Neuronal stem cell (in vitro differentiated cells): ENCODE results near the gene CCL11.

Experiments
- DNase-seq: peaks from one replicate; pipeline ENCODE4 v3.0.0-alpha.2; 2013; ENCODE audit warnings: low spot score
- H2AFZ ChIP-seq: one replicate; pipeline ENCODE4 v1.6.1; 2013; ENCODE audit warnings: mild to moderate bottlenecking, low read length, inconsistent platforms
- H2AK5ac ChIP-seq: 2 replicates; pipeline ENCODE4 v1.6.1; 2013; ENCODE audit warnings: low read depth, mild to moderate bottlenecking, inconsistent platforms, low read length, moderate library complexity, mixed read lengths
- H2BK120ac ChIP-seq: 2 replicates; pipeline ENCODE4 v1.6.1; 2013; ENCODE audit warnings: low read depth, mild to moderate bottlenecking, inconsistent platforms, low read length, moderate library complexity, mixed read lengths
- H2BK12ac ChIP-seq: one replicate; pipeline ENCODE4 v1.6.1; 2013; ENCODE audit warnings: low read length, inconsistent platforms
- H2BK15ac ChIP-seq: 2 replicates; pipeline ENCODE4 v1.6.1; 2013; ENCODE audit warnings: mild to moderate bottlenecking, low read length, inconsistent platforms, mixed read lengths
- H2BK5ac ChIP-seq: one replicate; pipeline ENCODE4 v1.6.1; 2013; ENCODE audit warnings: inconsistent platforms, mild to moderate bottlenecking, low read length, moderate library complexity
- H3K14ac ChIP-seq: one replicate; pipeline ENCODE4 v1.6.1; 2013; ENCODE audit warnings: low read length, inconsistent platforms
- H3K18ac ChIP-seq: 2 replicates; pipeline ENCODE4 v1.6.1; 2013; ENCODE audit warnings: low read length, inconsistent platforms
- H3K23ac ChIP-seq: 2 replicates; pipeline ENCODE4 v1.6.1; 2013; ENCODE audit warnings: low read depth, mild to moderate bottlenecking, mixed read lengths, low read length, inconsistent platforms; ENCODE audit not compliant: poor library complexity
- H3K27ac ChIP-seq: replicated peaks from 3 replicates; pipeline ENCODE4 v1.5.1; 2013; ENCODE audit warnings: low read length, inconsistent platforms
- H3K27me3 ChIP-seq, 3 experiments: 2 replicates each; pipeline ENCODE4 v1.6.1; 2013; ENCODE audit warnings: low read length in 3 of 3, mild to moderate bottlenecking in 2 of 3, inconsistent platforms in 1 of 3, low read depth in 1 of 3, mixed read lengths in 1 of 3, moderate library complexity in 1 of 3; ENCODE audit not compliant: control insufficient read depth in 3 of 3, insufficient read depth in 3 of 3
- H3K36me3 ChIP-seq, 2 donors: replicated peaks in 1 of 2; 2 replicates each; pipeline ENCODE4 v1.6.1; 2013; ENCODE audit warnings: low read length in 2 of 2; ENCODE audit not compliant: control insufficient read depth in 2 of 2, insufficient read depth in 2 of 2
- H3K4ac ChIP-seq: 2 replicates; pipeline ENCODE4 v1.6.1; 2013; ENCODE audit warnings: inconsistent platforms, mild to moderate bottlenecking, low read length, moderate library complexity
- H3K4me1 ChIP-seq, 2 donors: 1 replicate in 1 of 2; 2 replicates in 1 of 2; pipeline ENCODE4 v1.6.1; 2013; ENCODE audit warnings: low read length in 2 of 2, low read depth in 1 of 2; ENCODE audit not compliant: control insufficient read depth in 2 of 2, insufficient read depth in 1 of 2
- H3K4me2 ChIP-seq: one replicate; pipeline ENCODE4 v1.6.1; 2013; ENCODE audit warnings: mild to moderate bottlenecking, low read length, inconsistent platforms; ENCODE audit not compliant: insufficient read depth, poor library complexity, severe bottlenecking
- H3K4me3 ChIP-seq, 2 donors: 2 replicates each; pipeline ENCODE4 v1.5.1; 2013; ENCODE audit warnings: low read length in 2 of 2, mild to moderate bottlenecking in 2 of 2, inconsistent platforms in 1 of 2, moderate library complexity in 1 of 2
- H3K79me1 ChIP-seq: one replicate; pipeline ENCODE4 v1.6.1; 2013; ENCODE audit warnings: low read depth, mild to moderate bottlenecking, inconsistent platforms, low read length, moderate library complexity
- H3K9ac ChIP-seq: one replicate; pipeline ENCODE4 v1.6.1; 2013; ENCODE audit warnings: mild to moderate bottlenecking, low read depth, low read length, inconsistent platforms; ENCODE audit not compliant: poor library complexity
- H3K9me3 ChIP-seq, 2 donors: replicated peaks in 1 of 2; 2 replicates each; pipeline versions ENCODE3 to v1.6.1; 2013; ENCODE audit warnings: low read length in 2 of 2, mild to moderate bottlenecking in 2 of 2, inconsistent platforms in 1 of 2, low read depth in 1 of 2, mixed read lengths in 1 of 2, moderate library complexity in 1 of 2; ENCODE audit not compliant: control insufficient read depth in 2 of 2, insufficient read depth in 1 of 2
- H4K8ac ChIP-seq: one replicate; pipeline ENCODE4 v1.6.1; 2013; ENCODE audit warnings: low read depth, mild to moderate bottlenecking, inconsistent platforms, low read length, moderate library complexity
- H4K91ac ChIP-seq: one replicate; pipeline ENCODE4 v1.6.1; 2013; ENCODE audit warnings: low read length, low read depth, mild to moderate bottlenecking, inconsistent platforms; ENCODE audit not compliant: poor library complexity
- WGBS, 2 donors: extraction: QIAGEN DNeasy Blood & Tissue Kit; methylation state at CpG; one replicate each; pipeline ENCODE4 v1.1.7; 2013; ENCODE audit warnings: missing lambda C conversion rate in 2 of 2, mixed read lengths in 1 of 2; ENCODE audit not compliant: insufficient read length in 2 of 2, insufficient replicate concordance in 1 of 2; ENCODE audit errors: extremely low coverage in 2 of 2; 5-methylcytosine and 5-hydroxymethylcytosine counted together

CCL11 gene

GRCh38 chr17:34337701-34338100, 52.2 kb downstream of the CCL11 start:
- H2AK5ac ChIP-seq: no peak overlapping the region
- H3K14ac ChIP-seq: no peak overlapping the region
- no peak overlapping the region for H3K9ac ChIP-seq
- no peaks in the 10 kb centered on the region for H3K36me3 ChIP-seq
- H2BK15ac ChIP-seq: no peak overlapping the region
- no peak overlapping the region for H2BK12ac ChIP-seq
- no peak overlapping the region for H2BK5ac ChIP-seq
- no peak overlapping the region for H3K4ac ChIP-seq
- H3K27me3 ChIP-seq: no peaks in the 10 kb centered on the region
- no CpG with 5 or more reads among the region's 1 CpG for WGBS, 2 donors
- H4K91ac ChIP-seq: no peak overlapping the region
- H3K79me1 ChIP-seq: no peaks in the 10 kb centered on the region
- no peak overlapping the region for H2BK120ac ChIP-seq
- H2AFZ ChIP-seq: no peak overlapping the region
- H3K23ac ChIP-seq: no peak overlapping the region
- DNase-seq: no peak
- no peaks in the 10 kb centered on the region for H3K9me3 ChIP-seq
- no peak overlapping the region for H3K27ac ChIP-seq
- no peak overlapping the region for H4K8ac ChIP-seq
- H3K4me3 ChIP-seq: no peak overlapping the region
- no peak overlapping the region for H3K4me2 ChIP-seq
- no peak overlapping the region for H3K18ac ChIP-seq
- no peaks in the 10 kb centered on the region for H3K4me1 ChIP-seq
